Measurements from ENCODE around the gene PARD6G.
A peak's percentile ranks its signal among the peaks of the same experiment; 100 is the strongest.
"Not testable (repeated sequence)": the region's sequence is repeated elsewhere in the genome, so short reads cannot be mapped to it uniquely, and the experiment has no call there.

Gene PARD6G

GRCh38 chr18:80170395-80171053 is 76.8 kb downstream of the PARD6G start:
- no peak for DNase-seq (ENCODE audit: low read depth)

DNA sequence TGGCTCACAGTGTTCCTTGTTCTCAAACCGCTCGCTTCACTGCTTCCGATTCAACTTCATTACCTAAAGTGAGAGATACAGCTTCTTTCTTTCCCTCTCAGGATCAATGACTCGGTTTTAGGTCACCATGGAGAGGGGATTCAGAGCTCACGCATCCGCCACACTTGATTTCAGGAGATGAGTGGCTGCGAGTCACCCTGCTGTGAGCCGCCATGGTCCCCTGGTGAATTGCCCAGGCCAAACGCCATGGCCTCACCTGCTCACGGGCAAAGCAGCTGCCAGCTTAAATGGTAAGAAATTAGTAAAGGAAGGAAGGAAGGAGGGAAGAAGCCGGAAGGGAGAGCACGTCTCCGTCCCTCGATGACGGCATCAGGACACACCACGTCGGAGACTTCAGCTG is 77.7 kb downstream of the PARD6G start:
- DNase-seq (ENCODE audit: low read depth) = no peak

- DNase-seq (ENCODE audit: low read depth) = no peak
Observed at GRCh38 chr18:80168982-80169381, 78.3 kb downstream of the PARD6G start.

- DNase-seq (ENCODE audit: low read depth) = peak; percentile 55
Observed at GRCh38 chr18:80168346-80168745, 79.0 kb downstream of the PARD6G start.

GRCh38 chr18:80167931-80168330 is 79.4 kb downstream of the PARD6G start:
- no peak for DNase-seq (ENCODE audit: low read depth)

GRCh38 chr18:80167331-80167730 is 80.0 kb downstream of the PARD6G start:
- no peak for DNase-seq (ENCODE audit: low read depth)

- no peak for DNase-seq (ENCODE audit: low read depth)
Observed at GRCh38 chr18:80166725-80167124, 80.6 kb downstream of the PARD6G start.

DNA sequence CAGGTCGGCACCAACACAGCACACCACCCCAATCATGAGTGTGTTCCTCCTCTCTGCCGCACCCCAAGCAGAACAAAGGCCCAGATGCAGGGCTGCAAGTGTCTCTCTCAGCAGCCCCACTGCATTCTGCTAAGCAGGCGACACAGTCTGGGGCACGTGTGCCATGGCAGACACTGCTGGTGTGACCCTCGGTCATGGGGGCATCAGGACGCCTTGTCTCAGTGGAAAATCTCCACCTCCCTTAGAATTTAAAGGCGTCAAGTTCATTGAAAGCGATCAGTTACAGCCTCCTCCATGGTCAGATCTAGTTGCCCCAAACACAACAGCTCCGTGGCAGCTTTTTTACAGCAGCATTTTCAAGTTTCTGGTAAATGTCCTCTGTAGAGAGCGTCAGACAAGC is 81.1 kb downstream of the PARD6G start:
- no peak for DNase-seq (ENCODE audit: low read depth)

DNA sequence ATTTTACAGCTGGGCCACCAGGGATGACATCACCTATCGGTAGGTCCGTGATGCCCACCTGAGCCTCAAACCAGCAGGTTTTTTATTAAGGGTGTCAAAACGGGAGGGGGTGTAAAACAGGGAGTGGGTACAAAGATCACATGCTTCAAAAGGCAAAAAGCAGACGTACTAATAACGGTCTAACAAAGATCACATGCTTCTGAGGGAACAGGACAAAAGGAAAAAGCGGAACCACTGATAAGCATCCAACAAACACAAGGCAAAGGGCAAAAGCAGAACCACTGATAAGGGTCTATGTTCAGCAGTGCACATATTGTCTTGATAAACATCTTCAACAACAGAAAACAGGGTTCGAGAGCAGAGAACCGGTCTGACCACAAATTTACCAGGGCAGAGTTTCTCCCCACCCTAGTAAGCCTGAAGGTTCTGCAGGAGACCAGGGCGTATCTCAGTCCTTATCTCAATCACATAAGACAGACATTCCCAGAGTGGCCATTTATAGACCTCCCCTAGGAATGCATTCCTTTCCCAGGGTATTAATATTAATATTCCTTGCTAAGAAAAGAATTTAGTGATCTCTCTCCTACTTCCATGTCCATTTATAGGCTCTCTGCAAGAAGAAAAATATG is 82.5 kb downstream of the PARD6G start:
- DNase-seq (ENCODE audit: low read depth) = not testable (repeated sequence)

GRCh38 chr18:80163183-80163582 is 84.1 kb downstream of the PARD6G start:
- no peak for DNase-seq (ENCODE audit: low read depth)

- no peak for DNase-seq (ENCODE audit: low read depth)
Observed at GRCh38 chr18:80161781-80162417, 85.4 kb downstream of the PARD6G start.

DNA sequence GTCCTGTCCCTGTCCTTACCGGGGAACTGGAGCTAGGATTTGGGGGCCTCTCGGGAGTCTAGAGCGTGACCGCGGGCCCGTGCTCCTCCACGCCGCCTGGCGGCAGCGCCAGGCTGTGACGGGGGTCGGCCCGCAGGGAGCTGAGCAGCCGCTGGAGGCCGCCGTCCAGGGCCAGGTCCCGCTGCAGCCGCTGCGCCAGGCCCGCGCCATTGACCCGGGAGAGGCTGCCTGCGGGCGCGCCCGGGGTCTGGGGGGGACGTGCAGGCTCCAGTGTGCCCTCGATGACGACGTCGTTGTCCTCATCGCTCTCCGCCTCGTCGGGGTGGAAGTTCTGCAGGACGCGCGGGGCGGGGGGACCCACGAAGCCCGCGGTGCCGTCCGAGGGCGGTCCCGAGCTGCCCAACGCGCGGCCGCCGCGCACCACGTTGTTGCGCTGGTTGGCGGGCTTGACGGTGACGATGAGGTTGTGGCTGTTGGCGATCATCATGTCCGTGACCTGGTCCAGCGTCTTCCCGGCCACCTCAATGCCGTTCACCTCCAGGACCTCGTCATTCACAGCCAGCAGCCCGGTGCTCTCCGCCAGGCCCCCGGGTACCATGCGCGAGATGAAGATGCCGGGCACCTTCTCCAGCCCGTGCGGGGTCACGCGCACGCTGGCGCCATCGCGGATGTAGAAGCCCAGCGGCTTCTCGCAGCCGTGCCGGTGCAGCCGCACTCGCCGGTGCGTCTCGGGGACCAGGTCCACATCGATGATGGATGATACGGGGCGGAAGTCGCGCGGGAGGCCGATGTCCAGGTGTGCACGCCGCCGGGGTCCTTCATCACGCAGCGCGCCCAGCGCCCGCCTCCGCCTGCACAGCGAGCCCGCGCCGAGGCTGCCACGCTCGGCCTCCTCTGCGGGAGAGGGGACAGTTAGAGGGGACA is 87.3 kb downstream of the PARD6G start:
- DNase-seq (ENCODE audit: low read depth) = peak; percentile 19

DNA sequence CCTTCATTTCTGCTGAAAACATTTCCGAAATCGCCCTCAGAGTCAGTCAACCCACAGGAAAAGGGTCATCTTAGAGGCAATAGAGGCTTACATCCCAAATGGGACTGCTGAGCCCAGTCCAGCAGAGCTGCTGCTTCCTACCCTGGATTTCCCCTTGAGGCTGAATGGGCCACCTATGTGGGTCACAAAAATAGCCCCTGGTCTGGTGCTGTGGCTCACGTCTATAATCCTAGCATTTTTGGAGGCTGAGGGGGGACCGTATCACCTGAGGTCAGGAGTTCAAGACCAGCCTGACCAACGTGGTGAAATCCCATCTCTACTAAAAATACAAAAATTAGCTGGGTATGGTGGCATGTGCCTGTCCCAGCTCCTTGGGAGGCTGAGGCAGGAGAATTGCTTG is 88.9 kb downstream of the PARD6G start:
- DNase-seq (ENCODE audit: low read depth) = no peak

GRCh38 chr18:80157708-80158343 is 89.5 kb downstream of the PARD6G start:
- peak; percentile 61 for DNase-seq (ENCODE audit: low read depth)

GRCh38 chr18:80154293-80154692 is 93.0 kb downstream of the PARD6G start:
- no peak for DNase-seq (ENCODE audit: low read depth)

DNA sequence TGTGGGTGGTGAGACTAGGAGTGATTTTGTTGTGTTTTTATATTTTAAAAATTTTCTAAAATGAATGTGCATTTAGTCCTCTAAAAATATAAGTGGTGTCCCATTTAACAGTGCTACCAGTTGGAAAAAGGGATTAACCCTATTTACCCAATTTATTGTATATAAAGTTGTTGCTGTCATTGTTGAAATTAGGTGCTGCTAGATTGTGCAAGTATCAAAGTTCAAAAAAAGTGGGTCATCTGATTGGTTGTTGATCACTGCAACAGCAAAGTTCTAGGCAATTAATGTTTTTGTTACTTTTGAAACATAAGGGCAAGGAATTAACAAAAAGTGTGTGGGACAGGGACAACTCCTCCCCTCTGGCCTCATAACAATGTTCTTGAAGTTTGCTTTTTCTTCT is 97.6 kb downstream of the PARD6G start:
- no peak for DNase-seq (ENCODE audit: low read depth)

DNA sequence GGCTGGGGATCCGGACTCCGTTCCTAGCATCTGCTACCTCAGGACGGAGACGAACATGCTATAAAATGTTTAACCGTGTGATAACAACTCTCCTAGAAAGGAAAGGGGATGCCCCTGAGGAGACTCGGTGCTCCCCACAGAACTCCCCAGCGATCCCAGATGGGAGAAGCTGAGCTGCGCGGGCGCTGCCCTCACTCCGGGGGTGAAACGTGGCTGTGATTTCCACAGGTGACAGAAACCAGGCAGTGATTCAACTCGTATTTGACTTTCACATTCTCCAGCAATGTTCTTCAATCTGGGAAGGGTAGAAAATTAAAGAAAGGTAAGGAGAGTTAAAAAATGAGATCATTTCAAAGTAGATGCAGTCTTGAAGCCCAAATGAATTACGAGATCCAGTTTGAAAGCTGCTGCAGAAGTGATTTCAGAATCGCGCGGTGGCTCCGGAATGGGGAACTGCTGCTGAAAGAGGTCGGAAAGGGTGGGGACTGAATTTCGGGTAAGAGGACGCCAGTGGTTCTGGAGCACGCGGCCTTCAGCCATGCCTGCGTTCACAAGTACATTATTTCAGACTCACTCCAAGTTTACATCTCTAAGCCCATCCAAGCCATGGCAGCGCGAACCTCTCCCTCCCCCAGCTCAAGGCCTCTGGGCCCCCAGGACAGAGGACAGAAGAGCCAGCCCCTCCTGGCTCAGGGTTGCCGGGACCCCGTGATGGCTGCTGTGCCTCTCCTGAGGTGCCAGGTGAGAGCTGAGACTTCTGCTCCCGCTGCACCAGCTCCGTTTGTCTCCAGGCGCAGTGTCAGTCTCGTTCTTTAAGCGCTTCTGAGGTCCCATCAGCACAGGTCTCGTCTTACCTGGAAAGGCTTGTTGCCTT is 98.8 kb downstream of the PARD6G start:
- DNase-seq (ENCODE audit: low read depth) = peak; percentile 30

GRCh38 chr18:80147418-80148325 is 99.6 kb downstream of the PARD6G start:
- DNase-seq (ENCODE audit: low read depth) = peak; percentile 84

- no peak for DNase-seq (ENCODE audit: low read depth)
Observed at GRCh38 chr18:80147037-80147417, 100.3 kb downstream of the PARD6G start.

Data from fibroblast of gingiva (primary cell).